HG03039 (cell line): ENCODE data around the gene PPP1R15B.

Experiments used
- ATAC-seq: cut with Tn5 transposase; IDR thresholded peaks from one replicate; pipeline ENCODE4 v1.9.1; 2021; ENCODE audit warnings: mild to moderate bottlenecking, moderate library complexity; ENCODE audit not compliant: unreplicated experiment

PPP1R15B gene

DNA sequence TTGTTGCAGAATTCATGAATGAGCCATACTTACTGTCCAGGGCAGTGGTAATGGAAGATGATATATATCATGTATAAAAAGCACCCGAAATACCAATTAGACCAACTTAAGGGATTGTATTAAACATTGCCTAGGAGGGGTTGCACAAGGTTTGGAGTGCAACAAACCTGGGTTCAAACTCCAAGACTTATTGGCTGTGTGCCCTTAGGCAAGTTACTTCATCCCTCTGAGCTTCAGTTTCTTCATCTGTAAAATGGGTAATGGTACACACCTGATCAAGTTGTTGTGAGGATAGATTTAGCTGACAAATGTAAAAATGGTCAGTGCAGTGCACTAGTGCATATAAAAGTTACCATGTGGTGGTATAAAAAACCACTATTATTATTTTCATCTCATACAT, 9.8 kb upstream of the PPP1R15B start:
- ATAC-seq: no peak

DNA sequence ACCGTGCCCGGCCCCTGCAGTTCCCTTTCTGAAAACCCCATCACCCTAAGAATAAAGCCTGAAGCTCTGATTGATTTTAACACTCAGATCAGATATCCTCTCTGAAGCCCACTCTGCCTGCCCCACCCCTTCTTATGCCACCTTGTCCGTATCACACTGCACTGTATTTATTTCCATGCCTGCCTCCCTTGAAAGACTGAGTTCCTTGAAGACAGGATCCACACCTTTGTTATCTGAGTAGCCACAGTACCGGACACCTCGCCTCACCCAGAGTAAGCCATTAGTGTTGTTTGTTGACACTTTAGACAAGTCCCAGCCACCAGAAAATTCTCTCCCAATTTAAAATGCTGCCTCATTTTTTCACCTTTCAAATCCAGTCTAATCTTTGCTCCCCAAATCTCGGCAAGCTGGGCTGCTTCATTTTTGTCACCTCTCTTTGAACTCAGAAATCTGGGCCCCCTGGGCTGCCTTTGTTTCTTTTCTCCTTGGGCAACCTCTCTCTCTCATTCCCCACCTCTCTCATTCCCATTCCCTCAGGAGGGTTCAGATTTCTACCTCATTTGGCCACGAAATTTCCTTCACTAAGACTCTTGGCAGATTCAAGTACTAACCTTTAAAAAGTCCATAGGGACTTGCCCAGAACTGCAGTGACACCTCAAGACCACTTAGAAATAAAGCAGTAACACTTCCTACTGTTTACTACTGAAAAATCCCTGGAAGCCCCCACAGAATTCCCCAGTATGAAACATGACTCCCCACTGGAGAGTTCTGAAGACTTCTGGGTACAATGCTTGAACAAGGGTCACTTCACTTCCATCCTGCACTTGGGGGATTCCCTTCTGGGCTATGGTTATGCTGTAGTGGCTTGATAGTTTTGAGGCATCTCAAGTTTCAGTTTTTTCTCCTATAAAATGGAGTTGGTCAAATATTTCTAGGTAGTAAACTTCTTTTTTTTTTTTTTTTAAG, 8.7 kb upstream of the PPP1R15B start:
- ATAC-seq: no peak

DNA sequence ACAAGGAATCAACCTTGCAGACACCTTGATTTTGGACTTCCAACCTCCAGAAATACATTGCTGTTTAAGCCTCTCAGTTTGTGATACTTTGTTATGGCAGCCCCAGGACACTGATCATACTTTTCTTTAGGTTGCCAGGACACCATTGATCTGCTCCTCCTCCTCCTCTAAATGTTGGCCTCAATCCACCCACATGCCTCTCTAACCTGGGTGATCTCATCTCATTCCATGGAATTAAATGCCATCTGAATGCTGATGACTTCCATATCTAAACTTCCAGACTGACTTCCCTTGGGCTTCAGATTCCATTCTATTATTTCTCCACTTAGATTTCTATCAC, 7.4 kb upstream of the PPP1R15B start:
- ATAC-seq: no peak

DNA sequence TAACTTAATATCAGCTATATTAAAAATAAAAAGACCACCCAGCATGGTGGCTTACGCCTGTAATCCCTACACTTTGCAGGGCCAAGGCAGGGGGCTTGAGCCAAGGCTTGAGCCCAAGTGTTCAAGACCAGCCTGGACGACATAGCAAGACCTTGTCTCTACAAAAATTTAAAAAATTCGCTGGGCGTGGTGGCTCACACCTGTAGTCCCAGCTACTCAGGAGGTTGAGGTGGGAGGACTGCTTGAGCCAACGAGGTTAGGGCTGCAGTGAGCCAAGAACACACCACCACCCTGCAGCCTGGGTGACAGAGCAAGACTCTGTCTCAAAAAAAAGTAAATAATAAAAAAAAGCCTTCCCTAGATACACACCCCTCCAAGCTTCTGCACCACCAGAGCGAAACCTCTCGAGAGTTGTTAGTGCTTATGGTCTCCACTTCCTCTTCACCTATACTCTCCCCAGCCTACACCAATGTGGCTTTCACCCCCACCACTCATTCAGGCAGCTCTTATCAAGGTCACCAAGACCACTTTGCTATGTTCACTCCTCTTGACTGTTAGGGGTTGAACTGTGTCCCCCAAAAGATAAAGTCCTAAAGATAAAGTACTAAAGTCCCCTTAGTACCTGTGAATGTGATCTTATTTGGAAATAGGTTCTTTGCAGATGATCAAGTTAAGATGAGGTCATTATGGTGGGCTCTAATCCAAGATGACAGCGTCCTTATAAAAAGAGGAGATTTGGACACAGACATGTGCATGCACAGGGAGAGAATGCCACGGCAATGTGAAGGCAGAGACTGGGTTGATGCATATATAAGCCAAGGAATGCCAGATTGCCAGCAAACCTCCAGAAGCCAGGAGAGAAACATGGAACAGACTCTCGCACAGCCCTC, 6.8 kb upstream of the PPP1R15B start:
- no peak for ATAC-seq

DNA sequence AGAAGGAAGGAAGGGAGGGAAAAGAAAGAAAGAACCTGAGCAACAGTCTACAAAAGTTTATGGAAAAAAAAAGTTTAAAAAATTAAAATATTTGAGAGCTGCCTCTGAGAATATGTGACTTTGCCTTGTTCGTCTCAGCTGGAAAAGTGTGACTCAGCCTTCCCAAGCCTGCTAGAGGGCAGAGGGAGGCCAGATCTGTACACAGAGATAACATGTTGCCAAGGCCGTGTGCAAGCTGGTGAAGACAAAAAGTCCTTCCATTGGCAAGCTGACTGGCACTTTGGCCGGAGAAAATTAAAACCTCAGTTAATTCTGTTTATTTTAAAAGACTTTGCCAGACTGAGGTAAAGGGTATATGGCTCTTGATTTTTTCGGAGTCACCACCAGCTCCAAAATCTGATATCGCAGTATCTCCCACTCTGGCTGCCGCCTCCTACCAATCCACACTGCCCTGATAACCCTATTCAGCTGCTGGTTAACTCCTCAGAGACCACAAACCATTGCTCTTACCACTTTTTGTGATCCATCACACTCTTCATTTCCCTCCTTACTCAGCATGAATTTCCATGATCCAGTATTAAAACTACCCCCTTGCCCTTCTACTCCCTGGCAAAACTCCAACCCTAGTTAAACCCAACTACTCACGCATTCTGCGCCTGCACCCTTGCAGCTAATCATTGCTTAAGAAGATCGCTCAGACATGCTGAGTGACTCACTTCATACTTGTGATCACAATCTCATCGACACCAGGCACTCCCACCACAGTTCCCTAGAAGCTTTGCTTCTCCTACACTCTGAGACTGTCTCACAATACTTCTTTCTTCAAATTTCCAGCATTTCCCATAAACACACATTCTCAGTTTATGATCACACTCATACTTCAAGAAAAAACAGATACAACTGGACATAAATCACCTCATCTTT, 5.7 kb upstream of the PPP1R15B start:
- no peak for ATAC-seq

DNA sequence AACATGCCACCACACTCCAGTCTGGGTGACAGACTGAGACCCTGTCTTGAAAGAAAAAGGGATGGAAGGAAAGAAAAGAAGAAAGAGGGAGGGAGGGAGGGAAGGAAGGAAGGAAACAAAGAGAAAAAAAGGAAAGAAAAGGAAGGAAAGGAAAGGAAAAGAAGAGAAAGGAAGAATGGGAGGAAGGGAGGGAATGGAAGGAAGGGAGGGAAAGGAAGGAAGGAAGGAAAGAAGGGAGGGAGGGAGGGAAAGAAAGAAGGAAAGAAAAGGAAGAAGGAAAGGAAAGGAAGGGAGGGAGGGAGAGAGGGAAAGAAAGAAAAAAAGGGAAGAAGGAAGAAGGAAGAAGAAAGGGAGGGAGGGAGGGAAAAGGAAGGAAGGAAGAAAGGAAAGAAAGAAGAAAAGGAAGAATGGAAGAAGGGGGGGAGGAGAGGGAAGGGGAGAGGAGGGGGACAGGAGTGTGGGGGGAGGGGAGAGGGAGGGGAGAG, 5.0 kb upstream of the PPP1R15B start:
- no peak for ATAC-seq

DNA sequence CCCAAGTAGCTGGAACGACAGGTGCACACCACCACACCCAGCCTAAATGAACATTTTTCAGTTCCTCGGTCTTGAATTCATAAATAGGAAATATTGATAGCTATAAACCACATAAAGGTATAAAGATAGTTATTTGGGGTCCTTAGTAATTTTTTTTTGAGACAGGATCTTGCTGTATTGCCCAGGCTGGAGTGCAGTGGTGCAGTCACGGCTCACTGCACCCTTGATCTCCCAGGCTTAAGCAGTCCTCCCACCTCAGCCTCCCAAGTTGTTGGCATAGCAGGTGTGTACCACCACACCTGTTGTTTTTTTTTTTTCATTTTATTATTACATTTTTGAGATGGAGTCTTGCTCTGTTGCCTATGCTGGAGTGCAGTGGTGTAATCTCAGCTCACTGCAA, 3.7 kb upstream of the PPP1R15B start:
- no peak for ATAC-seq

DNA sequence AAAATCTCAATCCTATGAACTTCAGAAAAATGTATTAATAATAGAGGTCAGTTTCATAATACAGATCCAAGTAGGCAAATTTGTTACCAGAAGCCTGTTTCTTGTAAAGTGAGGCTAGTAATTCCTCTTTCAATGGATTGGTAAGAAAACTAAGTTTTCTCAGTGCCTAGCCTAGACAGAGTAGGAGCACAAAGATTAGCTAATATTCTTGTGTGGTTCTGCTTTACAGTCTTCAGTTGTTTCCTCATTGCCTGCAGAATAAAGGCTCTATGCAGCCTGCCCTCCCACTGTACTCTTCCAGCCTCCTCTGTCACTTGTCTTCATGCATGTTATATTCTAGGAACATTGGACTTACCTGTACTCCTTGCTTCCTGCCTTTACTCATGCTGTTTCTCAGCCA, 2.4 kb upstream of the PPP1R15B start:
- no peak for ATAC-seq

DNA sequence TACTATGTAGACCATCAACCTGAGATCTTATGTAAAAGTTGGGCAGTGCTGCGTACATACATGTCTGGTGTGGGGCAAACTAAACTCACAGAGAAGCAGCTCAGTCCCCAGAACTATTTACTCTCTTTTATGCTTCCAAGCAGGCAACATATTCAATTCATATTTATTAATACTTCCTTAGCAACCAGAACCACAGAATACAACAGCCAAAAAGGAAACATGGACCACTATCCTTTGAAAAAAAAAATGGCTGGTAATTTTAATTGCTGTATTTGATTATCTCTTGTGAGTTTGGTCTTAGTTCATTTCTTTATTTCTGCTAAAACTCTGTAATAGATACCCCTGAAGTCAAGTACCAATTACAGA, 1.5 kb upstream of the PPP1R15B start:
- ATAC-seq: no peak

DNA sequence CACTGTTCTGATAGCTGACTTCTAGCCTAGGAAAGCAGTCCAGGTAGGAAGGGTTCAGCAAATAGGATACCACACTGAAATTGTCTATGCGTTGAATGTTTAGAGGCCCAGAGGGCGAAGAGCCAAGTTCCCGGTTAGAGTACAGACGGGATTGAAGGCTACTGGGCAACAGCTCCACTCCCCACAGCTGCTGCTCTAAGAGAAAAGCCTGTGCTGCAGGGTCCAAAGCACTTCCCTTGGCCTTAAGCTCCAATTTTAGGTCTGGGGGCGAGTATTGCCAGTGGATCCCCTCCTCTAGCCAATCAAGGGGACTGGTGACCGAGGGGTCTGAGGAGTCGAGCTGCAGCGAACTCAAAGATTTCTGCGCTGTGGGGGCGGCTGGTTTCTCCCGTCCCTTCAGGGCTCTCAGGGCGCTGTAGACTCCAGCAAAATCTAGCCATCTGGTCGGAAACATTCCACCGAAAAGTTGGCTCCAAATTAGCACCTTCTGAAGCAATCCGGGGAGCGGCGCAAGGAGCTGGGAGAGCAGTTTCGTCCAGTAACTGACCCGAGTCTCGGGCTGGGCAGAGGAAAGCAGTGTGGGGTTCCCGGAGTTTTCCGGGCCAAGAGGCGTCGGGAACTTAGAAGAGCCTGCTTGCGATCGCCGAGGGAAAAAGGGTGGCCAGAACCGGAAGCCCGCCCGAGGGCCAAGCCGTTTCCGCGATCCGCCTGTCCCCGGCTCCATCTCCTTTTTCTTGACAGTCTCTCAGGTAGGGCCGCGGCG, 748 bp downstream of the PPP1R15B start:
- ATAC-seq: peak; percentile 24

DNA sequence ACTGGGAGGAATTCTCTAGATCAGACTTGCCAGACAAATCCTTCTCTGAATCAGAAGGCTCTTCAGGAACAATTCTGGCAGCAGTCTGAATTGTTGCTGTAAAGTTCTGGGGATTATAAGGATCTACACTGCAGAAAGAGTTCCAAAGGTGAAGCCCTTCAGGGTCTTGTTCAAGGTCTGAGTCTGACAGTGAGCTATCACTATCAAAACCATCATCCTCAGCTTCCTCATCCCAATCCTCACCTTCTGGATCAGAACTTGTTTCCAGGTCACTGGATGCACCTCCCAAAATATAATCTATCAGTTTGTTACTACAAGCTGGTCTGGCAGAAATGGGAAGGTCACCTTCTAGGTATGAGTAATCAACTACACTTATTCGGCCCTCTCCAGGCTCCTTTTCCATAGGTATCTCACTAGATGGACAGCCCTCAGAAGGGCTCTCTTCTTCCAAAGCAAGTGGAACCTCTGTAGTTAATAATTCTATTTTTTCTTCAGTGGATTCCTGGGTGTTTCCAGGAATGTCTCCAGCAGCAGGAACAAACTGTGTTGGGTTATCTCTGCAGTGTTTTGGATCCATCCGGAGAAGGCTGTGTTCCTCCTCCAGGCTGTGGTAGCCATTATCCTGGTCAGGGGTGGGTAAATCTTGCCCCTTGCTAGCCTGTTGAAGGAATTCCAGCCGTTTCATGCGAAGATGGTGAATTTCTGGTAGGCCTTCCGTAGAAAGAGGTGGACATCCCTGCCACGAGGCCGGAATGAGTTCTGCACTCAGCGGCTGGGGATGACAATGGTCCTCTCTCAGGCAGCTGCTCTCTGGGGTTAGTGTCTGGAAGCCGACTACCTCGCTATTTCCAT, 1.6 kb downstream of the PPP1R15B start:
- no peak for ATAC-seq

DNA sequence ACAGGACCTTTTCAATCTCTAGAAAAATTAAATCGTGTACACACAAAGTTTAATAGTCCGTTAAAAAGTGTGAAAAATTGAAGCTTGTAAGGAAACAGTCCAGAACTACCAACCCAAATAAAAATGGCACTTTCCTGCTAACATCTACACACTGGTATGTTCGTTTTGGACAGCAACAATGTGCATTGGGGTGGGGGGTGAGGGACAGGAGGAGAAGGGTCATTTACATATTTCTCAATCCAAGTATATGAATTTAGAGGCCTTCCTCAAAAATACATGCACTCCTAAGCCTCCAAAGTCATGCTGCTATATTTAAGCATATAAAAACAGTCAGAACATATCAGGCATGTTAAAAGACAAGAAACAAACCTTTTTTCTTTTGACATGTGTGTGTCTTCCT, 2.5 kb downstream of the PPP1R15B start:
- no peak for ATAC-seq

DNA sequence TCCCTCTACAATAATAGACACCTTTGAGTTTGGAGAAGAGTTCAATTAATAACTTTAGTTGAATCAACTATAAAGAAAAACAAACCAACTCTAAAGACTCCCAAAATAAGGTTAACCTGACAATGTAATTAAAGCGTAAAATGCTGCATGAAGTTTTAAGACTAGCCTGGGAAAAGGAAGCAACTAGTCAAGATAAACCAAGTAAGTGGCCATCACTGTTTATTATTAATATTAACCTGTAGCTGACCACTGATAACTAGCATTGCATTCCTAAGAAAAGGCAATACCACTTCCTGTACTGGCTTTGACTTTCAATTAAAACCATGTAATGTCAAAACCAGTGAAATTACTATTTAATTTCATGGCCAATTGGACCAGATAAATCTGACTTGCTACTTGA, 3.0 kb downstream of the PPP1R15B start:
- ATAC-seq: no peak

DNA sequence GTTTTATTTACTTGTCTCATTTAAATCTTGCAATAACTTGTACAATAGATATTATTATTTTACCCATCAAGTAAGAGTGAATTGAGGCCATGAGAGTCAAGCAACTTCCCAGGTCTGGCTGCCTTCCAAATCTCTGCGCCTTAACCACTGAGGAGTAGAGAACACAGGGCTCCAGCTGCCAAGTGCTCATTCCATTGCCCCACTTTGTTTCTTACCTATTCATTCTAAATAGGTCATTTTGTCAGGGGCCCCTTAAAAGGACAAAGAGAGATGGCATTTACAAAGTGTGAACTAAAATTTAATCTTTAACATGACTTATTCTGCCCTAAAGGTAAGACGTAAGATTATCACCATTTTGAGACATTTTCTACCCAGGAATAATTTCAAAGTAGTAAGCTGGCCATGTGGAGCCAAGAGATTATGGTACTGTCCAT, 3.5 kb downstream of the PPP1R15B start:
- ATAC-seq: no peak

DNA sequence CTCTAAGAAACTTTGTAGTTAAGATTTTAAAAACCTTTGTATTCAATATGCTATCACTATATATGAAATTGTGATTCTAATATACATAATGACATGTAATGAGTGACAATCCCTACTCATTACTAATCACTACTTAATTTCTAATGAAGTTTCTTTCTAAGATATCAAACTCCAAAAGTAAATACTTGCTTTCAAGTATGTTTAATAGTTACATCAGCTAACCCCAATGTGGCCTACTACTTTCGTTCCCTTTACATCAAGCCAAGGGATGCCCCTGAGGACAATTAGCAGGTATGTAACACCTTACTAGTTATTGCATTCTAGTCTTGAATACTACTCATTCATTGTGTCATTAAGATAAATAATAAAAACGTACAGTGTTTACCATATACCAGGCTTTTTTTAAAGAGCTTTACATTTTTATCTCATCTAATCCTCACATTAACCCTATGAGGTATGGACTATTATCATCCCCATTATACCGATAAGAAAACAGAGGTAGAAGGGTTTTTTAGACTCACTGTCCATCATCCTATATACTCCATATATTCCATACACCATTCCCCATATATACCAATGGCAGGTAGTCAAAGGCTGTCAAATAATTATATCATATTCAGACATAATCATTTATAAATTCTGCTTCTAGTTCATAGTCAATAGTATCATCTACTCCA, 4.2 kb downstream of the PPP1R15B start:
- no peak for ATAC-seq

DNA sequence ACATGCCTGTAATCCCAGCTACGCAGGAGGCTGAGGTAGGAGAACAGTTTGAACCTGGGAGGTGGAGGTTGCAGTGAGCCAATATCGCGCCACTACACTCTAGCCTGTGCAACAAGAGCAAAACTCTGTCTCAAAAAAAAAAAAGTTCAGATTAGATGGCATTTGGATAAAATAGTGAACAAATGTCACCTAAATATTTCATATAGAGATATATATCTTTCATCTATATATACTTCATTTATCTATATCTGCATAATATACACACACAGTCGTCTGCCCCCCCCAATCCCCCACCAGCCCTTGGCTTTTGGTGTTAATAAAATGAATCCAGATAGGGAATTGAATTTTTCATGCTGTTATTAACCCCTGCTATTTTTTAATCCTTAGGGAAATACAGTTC, 5.0 kb downstream of the PPP1R15B start:
- no peak for ATAC-seq

DNA sequence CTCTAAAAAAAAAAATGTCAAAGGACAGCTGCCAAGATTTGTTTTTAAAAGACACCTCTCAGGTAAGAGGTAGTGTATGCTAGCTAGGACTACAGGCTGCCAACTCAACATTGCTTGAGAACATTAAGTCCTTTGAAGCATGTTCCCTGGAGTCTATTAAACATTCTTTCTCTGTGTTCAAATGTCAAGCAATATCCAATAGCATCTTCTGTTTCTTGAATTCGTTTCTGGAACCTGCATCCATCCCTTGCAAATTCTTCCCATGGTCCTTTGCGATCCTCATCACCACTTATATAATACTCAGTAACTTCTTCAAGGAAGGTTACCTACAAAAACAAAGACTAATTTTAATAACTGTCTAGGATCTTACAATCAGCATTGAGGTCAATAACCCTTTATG, 5.6 kb downstream of the PPP1R15B start:
- no peak for ATAC-seq

DNA sequence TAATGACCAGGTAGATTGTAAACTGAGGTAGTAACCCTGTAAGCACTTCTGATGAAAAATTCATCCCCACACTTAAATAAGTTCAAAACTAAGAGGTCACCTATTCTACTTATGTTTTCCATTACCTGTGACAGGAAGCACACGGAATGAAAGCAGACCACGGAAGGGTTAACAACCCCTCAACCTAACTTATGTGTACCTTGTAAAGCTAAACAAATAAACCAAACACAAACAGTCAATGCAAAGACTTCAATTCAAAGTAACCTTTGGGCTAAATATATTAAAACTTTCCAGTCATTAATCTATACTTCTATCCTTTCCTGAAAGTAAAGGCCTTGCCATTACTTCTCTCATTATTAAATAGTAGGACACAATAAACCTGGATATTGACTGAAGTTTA, 7.0 kb downstream of the PPP1R15B start:
- no peak for ATAC-seq

DNA sequence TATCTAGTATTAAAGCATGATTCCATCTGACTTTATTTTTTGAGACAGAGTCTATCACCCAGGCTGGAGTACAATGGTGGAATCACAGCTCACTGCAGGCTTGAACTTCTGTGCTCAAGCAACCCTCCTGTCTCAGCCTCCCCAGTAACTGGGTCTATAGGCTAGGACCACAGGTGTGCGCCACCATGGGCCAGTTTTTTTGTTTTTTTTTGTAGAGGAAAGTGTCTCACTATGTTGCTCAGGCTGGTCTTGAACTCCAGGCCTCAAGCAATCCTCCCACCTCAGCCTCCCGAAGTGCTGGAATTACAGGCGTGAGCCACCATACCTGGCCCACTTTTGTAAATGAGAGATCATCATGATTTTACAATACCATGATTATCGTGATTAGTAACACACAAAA, 9.2 kb downstream of the PPP1R15B start:
- no peak for ATAC-seq
